GM23338 (cell line): Measurements from ENCODE around the gene CRY1. TPM values are rescaled to one million over a fixed set of nuclear protein-coding genes. Genes with fewer than 3 reads are reported as not detected.

Experiments used
- ATAC-seq: fragments of 200-7000 bp; cut with Tn5 transposase; 3 replicates; pipeline ENCODE4 v1.9.1; 2020
- DNase-seq: peaks from one replicate; pipeline ENCODE4 v3.0.0-alpha.2; 2015; ENCODE audit warnings: low spot score
- H2AFZ ChIP-seq: fragments of 200-600 bp; sonication (generic); 2 replicates; pipeline ENCODE4 v1.8.0; 2016; ENCODE audit warnings: antibody characterized with exemption, mild to moderate bottlenecking, moderate library complexity
- H3F3A ChIP-seq: fragments of 200-600 bp; sonication (generic); replicated peaks from 2 replicates; pipeline ENCODE4 v1.8.0; 2017; ENCODE audit warnings: antibody characterized with exemption, mixed run types, low read depth
- H3K27ac ChIP-seq: fragments of 200-600 bp; sonication (generic); 2 replicates; pipeline ENCODE4 v1.6.1; 2016; ENCODE audit warnings: low read depth
- H3K27me3 ChIP-seq: fragments of 200-600 bp; sonication (generic); 2 replicates; pipeline ENCODE4 v1.8.0; 2016; ENCODE audit warnings: mild to moderate bottlenecking, mixed run types, moderate library complexity; ENCODE audit not compliant: insufficient read depth
- H3K36me3 ChIP-seq: fragments of 200-600 bp; sonication (generic); 2 replicates; pipeline ENCODE4 v1.8.0; 2016; ENCODE audit warnings: mild to moderate bottlenecking; ENCODE audit not compliant: insufficient read depth
- H3K4me1 ChIP-seq: fragments of 200-600 bp; sonication (generic); 2 replicates; pipeline ENCODE4 v1.8.0; 2016; ENCODE audit warnings: mild to moderate bottlenecking, moderate library complexity; ENCODE audit not compliant: insufficient read depth
- H3K4me2 ChIP-seq: fragments of 200-600 bp; sonication (generic); 2 replicates; pipeline ENCODE4 v1.7.1; 2017; ENCODE audit warnings: mixed run types
- H3K4me3 ChIP-seq: fragments of 200-600 bp; sonication (generic); 2 replicates; pipeline ENCODE4 v1.6.1; 2016; ENCODE audit warnings: mixed run types
- H3K79me2 ChIP-seq: fragments of 200-600 bp; sonication (generic); replicated peaks from 2 replicates; pipeline ENCODE4 v1.8.0; 2017; ENCODE audit warnings: mild to moderate bottlenecking; ENCODE audit not compliant: insufficient read depth
- H3K9me2 ChIP-seq: fragments of 200-600 bp; sonication (generic); 2 replicates; pipeline ENCODE4 v1.8.0; 2017; ENCODE audit not compliant: insufficient read depth
- H4K20me1 ChIP-seq: fragments of 200-600 bp; sonication (generic); replicated peaks from 2 replicates; pipeline ENCODE4 v1.8.0; 2017; ENCODE audit warnings: mild to moderate bottlenecking; ENCODE audit not compliant: insufficient read depth
- H3K27ac Mint-ChIP-seq: 2 replicates; pipeline ENCODE4 v1.8.0; 2020; ENCODE audit warnings: inconsistent platforms, mild to moderate bottlenecking, moderate library complexity, mixed read lengths
- H3K27me3 Mint-ChIP-seq: 3 replicates; pipeline ENCODE4 v1.8.0; 2022; ENCODE audit warnings: low read depth, mild to moderate bottlenecking, moderate library complexity, mixed read lengths, inconsistent platforms; ENCODE audit not compliant: insufficient read depth, poor library complexity
- H3K36me3 Mint-ChIP-seq: 3 replicates; pipeline ENCODE4 v1.8.0; 2021; ENCODE audit warnings: low read depth, mild to moderate bottlenecking, inconsistent platforms, moderate library complexity, mixed read lengths
- H3K4me1 Mint-ChIP-seq: 3 replicates; pipeline ENCODE4 v1.8.0; 2020; ENCODE audit warnings: mild to moderate bottlenecking, inconsistent platforms, mixed read lengths
- H3K4me3 Mint-ChIP-seq: 3 replicates; pipeline ENCODE4 v1.8.0; 2021; ENCODE audit warnings: moderate library complexity, mild to moderate bottlenecking, inconsistent platforms, mixed read lengths
- H3K9me3 Mint-ChIP-seq: 3 replicates; pipeline ENCODE4 v1.8.0; 2020; ENCODE audit warnings: moderate library complexity, mild to moderate bottlenecking, inconsistent platforms, mixed read lengths
- CREB1 ChIP-seq: fragments of 250-450 bp; sonication (Bioruptor Pico); IDR thresholded peaks from 2 replicates; pipeline ENCODE4 v1.5.0; 2020; ENCODE audit warnings: low read depth, mild to moderate bottlenecking, moderate library complexity
- CTCF ChIP-seq, 2 experiments: fragments of 200-600 bp in 1 of 2; sonication (generic) in 1 of 2; conservative IDR thresholded peaks; 2 replicates each; pipeline versions ENCODE4 v1.5.1 to v1.6.1; 2016 to 2017; ENCODE audit warnings: antibody characterized with exemption in 2 of 2, low read depth in 2 of 2, mild to moderate bottlenecking in 2 of 2, moderate library complexity in 1 of 2
- EZH2 ChIP-seq: fragments of 200-600 bp; sonication (generic); IDR thresholded peaks from one replicate; pipeline ENCODE4 v1.8.0; 2017; ENCODE audit warnings: antibody characterized with exemption, mild to moderate bottlenecking, low read depth; ENCODE audit not compliant: unreplicated experiment
- EZH2phosphoT487 ChIP-seq: fragments of 200-600 bp; sonication (generic); IDR thresholded peaks from one replicate; pipeline ENCODE4 v1.8.1; 2018; ENCODE audit warnings: antibody characterized with exemption; ENCODE audit not compliant: unreplicated experiment
- NANOG ChIP-seq: IDR thresholded peaks from 2 replicates; pipeline ENCODE4 v1.6.1; 2016; ENCODE audit warnings: antibody characterized with exemption, borderline replicate concordance
- POLR2AphosphoS5 ChIP-seq: IDR thresholded peaks from 2 replicates; pipeline ENCODE4 v1.6.1; 2016; ENCODE audit warnings: antibody characterized with exemption, low read depth
- REST ChIP-seq: IDR thresholded peaks from one replicate; pipeline ENCODE4 v1.6.1; 2018; ENCODE audit warnings: antibody characterized with exemption; ENCODE audit not compliant: unreplicated experiment
- ZNF331 ChIP-seq: fragments of 250-450 bp; sonication (Bioruptor Pico); IDR thresholded peaks from 2 replicates; pipeline ENCODE4 v1.5.0; 2020; ENCODE audit warnings: low read depth, mild to moderate bottlenecking, moderate library complexity
- ZNF462 ChIP-seq: fragments of 250-450 bp; sonication (Bioruptor Pico); IDR thresholded peaks from 2 replicates; pipeline ENCODE4 v1.5.0; 2020; ENCODE audit warnings: mild to moderate bottlenecking, moderate library complexity
- polyA plus RNA-seq: library from polyadenylated mRNA; unstranded; fragments of >200 nt; fragmentation: Nextera tagmentation; extraction: Ambion mirVana; gene quantifications from 2 replicates; pipeline ENCODE4 v1.2.1, GENCODE V29; 2016
- total RNA-seq: library from RNA; depleted of rRNA; stranded (reverse); fragments of >200 nt; shearing (Covaris generic); gene quantifications from 2 replicates; pipeline ENCODE4 v1.2.3, GENCODE V29; 2014
- TF ChIP-seq, protein P1 (sequence below): IDR thresholded peaks from 2 replicates; pipeline ENCODE4 v1.6.1; 2016; ENCODE audit warnings: antibody characterized with exemption

The CRY1 gene
- total and polyA plus RNA-seq, 2 experiments from 2014 or later = 27.7 to 28.2 TPM

GRCh38 chr12:107129315-107129930, 36.1 kb upstream of the CRY1 start (continued):
- TF ChIP-seq ZNF462 (CRISPR knock-in tag) (no peak), EZH2phosphoT487 (no peak)

DNA sequence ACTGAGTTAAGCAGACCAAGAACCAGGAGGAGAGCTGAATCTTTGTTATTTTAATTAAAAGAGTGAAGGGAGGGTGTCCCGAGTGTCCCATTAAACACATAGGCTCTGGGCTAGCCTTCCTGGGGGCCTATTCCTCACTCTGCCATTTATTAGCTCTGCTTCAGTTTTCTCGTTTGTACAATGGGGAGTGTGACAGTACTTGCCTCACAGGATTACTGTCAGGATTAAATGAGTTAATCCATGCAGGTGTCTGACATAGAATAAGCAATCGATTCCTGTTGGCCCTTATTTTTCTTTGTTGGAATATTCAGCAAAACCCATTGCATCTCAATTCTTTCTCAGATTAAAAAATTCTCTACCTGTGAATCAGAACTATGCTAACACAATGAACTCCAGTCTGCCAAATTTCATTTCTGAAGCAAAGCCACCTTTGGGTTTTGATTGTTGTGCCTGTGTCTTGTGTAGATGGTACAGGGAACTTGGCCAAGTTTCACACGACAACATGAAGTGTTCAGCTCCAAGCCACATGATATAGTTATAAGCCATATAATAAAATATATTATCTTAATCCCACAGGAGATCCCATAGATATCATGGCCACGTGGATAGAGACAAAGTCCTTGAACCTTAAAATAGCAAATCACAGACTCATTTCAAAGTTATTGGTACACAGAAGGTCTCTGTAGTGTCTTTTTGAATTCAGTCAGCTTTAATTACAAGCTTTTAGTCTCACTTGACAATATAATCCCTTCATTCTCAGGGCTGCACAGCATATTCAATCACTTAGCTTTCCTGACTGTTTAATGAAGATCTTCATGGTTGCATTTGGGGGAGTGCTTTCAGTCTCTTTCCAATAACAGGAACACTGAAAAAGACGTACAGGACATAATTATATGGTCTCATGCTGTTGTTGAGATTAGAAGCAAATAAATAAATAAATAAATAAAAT, 34.4 kb upstream of the CRY1 start:
- Mint-ChIP-seq H3K4me1 (peaks cover 26% of the 10 kb centered on the region; the same call in 2 of the 3 replicates), H3K4me3 (no peak overlapping the region), H3K27ac (no peak overlapping the region), H3K36me3 (peaks cover 4% of the 10 kb centered on the region; the same call in 1 of the 3 replicates), H3K9me3 (peaks cover 3% of the 10 kb centered on the region; the same call in 2 of the 3 replicates), H3K27me3 (no peaks in the 10 kb centered on the region)
- Histone ChIP-seq H2AFZ (no peak overlapping the region), H3F3A (no peaks in the 10 kb centered on the region), H3K4me3 (no peak overlapping the region), H3K27me3 (no peaks in the 10 kb centered on the region), H3K27ac (no peak overlapping the region), H3K4me2 (no peak overlapping the region), H3K9me2 (no peaks in the 10 kb centered on the region), H4K20me1 (no peaks in the 10 kb centered on the region), H3K36me3 (no peaks in the 10 kb centered on the region), H3K79me2 (no peaks in the 10 kb centered on the region), H3K4me1 (peaks cover 11% of the 10 kb centered on the region)
- DNase-seq (peak; percentile 31), ATAC-seq (peak; percentile 61)
- TF ChIP-seq CREB1 (no peak), EZH2 (no peak), REST (no peak), EZH2phosphoT487 (no peak), ZNF331 (CRISPR knock-in tag) (no peak), CTCF (conservative IDR thresholded peaks at IDR 0.05; ENCODE audit: low read depth in 2 of 2) (no peak), POLR2AphosphoS5 (no peak), NANOG (no peak)
- TF ChIP-seq, protein P1, sequence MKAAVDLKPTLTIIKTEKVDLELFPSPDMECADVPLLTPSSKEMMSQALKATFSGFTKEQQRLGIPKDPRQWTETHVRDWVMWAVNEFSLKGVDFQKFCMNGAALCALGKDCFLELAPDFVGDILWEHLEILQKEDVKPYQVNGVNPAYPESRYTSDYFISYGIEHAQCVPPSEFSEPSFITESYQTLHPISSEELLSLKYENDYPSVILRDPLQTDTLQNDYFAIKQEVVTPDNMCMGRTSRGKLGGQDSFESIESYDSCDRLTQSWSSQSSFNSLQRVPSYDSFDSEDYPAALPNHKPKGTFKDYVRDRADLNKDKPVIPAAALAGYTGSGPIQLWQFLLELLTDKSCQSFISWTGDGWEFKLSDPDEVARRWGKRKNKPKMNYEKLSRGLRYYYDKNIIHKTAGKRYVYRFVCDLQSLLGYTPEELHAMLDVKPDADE = no peak
